SHP77 treated with DMSO at 0.1 percent for 48 hours (cell line): ENCODE data around the gene RAPGEF5.

Experiments used
- DNase-seq: peaks from one replicate; lab custom pipeline; 2025; lab: John Stamatoyannopoulos, UW

RAPGEF5 gene

GRCh38 chr7:22356701-22357310, at the start of gene RAPGEF5:
RAPGEF5 (minus strand) TSS chr7:22357154; CDS start chr7:22357060, 94 bp downstream.
- no peak for DNase-seq

GRCh38 chr7:22406715-22407114, 49.8 kb upstream of the RAPGEF5 start:
- no peak for DNase-seq

- no peak for DNase-seq
Measured at GRCh38 chr7:22404421-22405023, 47.6 kb upstream of the RAPGEF5 start.

GRCh38 chr7:22403344-22403743, 46.4 kb upstream of the RAPGEF5 start:
- no peak for DNase-seq

- no peak for DNase-seq
Measured at GRCh38 chr7:22402250-22402649, 45.3 kb upstream of the RAPGEF5 start.

- DNase-seq, result no peak
Measured at GRCh38 chr7:22400936-22401553, 44.1 kb upstream of the RAPGEF5 start.

GRCh38 chr7:22400150-22400814, 43.3 kb upstream of the RAPGEF5 start:
- no peak for DNase-seq

GRCh38 chr7:22399546-22399945, 42.6 kb upstream of the RAPGEF5 start:
- no peak for DNase-seq

- no peak for DNase-seq
Measured at GRCh38 chr7:22399091-22399490, 42.1 kb upstream of the RAPGEF5 start.

- DNase-seq, result no peak
Measured at GRCh38 chr7:22397981-22398380, 41.0 kb upstream of the RAPGEF5 start.

GRCh38 chr7:22395222-22395621, 38.3 kb upstream of the RAPGEF5 start:
- no peak for DNase-seq

- peak; percentile 55 for DNase-seq
Measured at GRCh38 chr7:22394739-22395138, 37.8 kb upstream of the RAPGEF5 start.

- no peak for DNase-seq
Measured at GRCh38 chr7:22393913-22394729, 37.2 kb upstream of the RAPGEF5 start.

- DNase-seq, result no peak
Measured at GRCh38 chr7:22390516-22390915, 33.6 kb upstream of the RAPGEF5 start.

- no peak for DNase-seq
Measured at GRCh38 chr7:22389892-22390291, 32.9 kb upstream of the RAPGEF5 start.

GRCh38 chr7:22387583-22387982, 30.6 kb upstream of the RAPGEF5 start:
- DNase-seq, result no peak

GRCh38 chr7:22386865-22387264, 29.9 kb upstream of the RAPGEF5 start:
- DNase-seq, result no peak

- DNase-seq, result no peak
Measured at GRCh38 chr7:22386206-22386858, 29.4 kb upstream of the RAPGEF5 start.

GRCh38 chr7:22385326-22385725, 28.4 kb upstream of the RAPGEF5 start:
- DNase-seq, result no peak

- no peak for DNase-seq
Measured at GRCh38 chr7:22380333-22380732, 23.4 kb upstream of the RAPGEF5 start.

GRCh38 chr7:22378199-22378980, 21.4 kb upstream of the RAPGEF5 start:
- no peak for DNase-seq
